NOMO-1 treated with DMSO at 0.1 percent for 48 hours (cell line): ENCODE results near the gene ARMC12.

Source experiments
- DNase-seq: peaks from one replicate; lab custom pipeline; 2025; ENCODE audit not compliant: unreplicated experiment; lab: John Stamatoyannopoulos, UW

Gene ARMC12

GRCh38 chr6:35774116-35774794 is 37.4 kb downstream of the ARMC12 start:
- no peak for DNase-seq

DNA sequence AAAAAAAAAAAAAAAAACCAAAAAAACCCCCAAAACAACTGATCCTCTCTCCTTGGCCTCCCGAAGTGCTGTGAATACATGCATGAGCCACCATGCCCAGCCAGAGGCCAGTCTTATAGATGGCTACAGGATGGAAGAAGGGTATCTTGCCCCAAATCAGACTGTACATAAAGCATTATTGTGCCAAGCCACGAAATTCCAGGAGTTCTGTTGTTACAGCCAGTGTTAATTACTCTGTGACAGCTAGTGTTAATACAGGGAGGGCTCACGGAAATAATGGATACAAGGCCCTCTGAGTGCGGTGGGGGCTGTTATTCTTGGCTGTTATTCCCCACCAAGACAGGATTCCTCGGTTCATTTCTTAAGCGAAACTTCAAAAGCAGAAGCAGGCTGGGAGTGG is 38.2 kb downstream of the ARMC12 start:
- DNase-seq, result no peak

GRCh38 chr6:35776364-35777215 is 39.8 kb downstream of the ARMC12 start, which contains the start of gene CLPSL2:
CLPSL2 (plus strand) TSS chr6:35776598; CDS start chr6:35776619, 21 bp downstream.
- peak; percentile 32 for DNase-seq

- DNase-seq, result no peak
Observed at GRCh38 chr6:35777356-35778102, 40.7 kb downstream of the ARMC12 start.

DNA sequence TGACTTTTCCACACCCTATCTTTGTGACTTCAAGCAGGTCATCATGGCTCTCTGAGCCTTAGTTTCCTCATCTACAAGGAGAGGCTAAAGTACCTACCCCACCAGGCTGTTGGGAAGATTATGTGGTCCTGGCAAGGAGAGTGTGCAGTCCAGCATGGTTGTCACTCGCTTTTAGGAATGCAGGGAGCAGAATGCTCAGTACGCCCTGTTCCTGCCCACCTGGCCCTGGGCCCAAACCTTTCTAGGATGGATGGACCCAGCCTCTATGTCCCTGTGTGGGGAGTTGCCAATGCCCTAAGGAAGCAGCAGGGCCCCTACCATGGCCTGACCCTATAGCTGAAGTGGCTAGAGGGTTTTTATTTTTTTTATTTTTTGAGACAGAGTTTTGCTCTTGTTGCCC is 41.6 kb downstream of the ARMC12 start:
- no peak for DNase-seq

DNA sequence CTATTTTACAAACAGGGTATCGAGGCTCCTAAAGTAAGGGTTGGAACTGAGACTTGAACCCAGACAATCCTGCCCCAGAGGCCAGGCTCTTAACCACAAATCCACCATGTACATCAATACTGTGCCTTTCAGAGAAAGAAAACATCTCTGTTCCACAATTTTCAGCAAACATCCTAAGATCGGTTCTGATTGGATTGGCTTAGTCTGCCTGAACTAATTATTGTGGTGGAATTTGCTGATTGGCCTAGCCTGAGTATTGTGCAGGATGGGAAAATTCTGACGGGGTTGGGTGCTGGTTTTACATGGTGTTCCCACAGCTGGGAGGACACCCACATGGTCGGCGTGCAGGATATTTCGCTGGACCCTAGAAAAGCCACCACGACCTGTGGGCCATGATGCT is 43.9 kb downstream of the ARMC12 start, which contains the start of gene CLPSL1:
Gene CLPSL1 (plus strand): TSS at position 301 of the 400 bp plus-strand sequence. CDS start 92 bp downstream, at position 393.
- no peak for DNase-seq

- no peak for DNase-seq
Observed at GRCh38 chr6:35781290-35781689, 44.5 kb downstream of the ARMC12 start.

DNA sequence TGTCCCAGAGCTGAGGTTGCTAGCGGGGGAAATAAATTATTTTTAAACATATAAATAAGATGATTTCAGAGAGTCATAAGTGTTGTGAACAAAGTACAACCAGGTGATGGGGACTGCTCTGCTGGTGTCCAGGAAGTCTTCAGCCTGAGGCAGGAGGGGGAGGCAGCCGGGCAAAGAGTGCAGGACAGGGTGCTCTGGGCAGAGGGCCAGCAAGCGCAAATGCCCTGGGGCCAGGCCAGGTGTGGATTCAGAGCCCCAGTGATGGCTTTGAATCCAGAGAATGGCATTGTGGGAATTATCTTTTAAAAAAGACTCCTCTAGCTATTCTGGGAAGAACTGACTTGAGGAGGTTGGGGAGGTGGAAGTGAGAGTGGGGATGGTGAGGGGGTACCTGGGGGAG is 45.6 kb downstream of the ARMC12 start:
- no peak for DNase-seq

GRCh38 chr6:35784200-35784599 is 47.4 kb downstream of the ARMC12 start:
- no peak for DNase-seq

DNA sequence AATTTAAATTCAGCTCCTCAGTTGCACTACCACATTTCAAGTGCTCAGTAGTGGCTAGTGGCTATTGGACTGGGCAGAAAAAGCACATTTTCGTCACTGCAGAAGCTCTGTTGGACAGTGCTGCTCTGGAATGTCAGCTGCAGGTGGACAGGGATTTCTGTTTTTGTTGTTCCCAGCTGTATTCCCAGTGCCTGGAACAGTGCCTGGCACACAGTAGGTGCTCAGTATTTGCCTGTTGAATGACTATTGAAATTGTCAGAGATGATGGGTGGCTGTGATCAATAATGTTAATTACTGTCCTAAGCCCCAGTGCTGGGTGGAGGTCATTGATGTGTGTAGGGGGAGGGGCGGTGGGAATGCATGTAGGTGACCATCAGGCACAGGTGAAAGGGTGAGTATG is 49.4 kb downstream of the ARMC12 start:
- no peak for DNase-seq

- no peak for DNase-seq
Observed at GRCh38 chr6:35786810-35787209, 50.0 kb downstream of the ARMC12 start.

DNA sequence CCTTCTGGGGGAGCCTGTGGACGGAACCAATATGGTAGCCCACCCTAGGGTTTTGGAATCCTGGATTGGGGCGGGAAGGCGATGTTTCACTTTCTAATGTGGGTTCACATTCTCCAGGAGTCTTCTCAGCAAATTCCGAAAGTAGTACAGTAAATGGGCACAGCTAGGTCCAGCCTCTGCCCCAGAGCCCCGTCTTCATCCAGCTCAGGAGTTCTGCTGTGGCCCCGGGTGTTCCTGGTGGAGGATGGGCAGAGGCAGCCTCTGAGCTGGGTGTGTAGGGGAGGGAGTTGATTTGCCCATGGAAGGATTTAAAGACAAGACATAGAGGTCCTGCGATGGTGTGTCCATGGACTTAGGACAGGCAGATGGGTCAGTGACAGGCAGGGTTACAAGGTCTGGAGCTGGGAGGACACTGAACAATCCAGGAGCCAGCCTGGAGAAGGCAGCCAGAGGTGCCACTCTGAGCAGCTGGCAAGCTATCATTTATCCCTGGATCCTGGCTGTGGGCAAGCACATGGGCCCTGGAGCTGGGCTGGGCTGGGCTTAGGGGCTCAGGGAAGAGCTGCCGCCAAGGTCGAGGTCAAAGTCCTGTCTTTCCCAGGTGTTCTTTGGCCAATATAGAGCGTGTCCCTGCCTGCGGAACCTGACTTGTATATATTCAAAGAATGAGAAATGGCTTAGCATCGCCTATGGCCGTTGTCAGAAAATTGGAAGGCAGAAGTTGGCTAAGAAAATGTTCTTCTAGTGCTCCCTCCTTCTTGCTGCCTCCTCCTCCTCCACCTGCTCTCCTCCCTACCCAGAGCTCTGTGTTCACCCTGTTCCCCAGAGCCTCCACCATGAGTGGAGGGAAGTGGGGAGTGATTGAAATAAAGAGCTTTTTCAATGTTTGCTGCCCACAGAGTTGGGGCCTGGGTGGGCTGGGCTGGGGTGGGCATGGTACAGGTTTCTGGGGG is 50.7 kb downstream of the ARMC12 start:
- DNase-seq, result no peak

DNA sequence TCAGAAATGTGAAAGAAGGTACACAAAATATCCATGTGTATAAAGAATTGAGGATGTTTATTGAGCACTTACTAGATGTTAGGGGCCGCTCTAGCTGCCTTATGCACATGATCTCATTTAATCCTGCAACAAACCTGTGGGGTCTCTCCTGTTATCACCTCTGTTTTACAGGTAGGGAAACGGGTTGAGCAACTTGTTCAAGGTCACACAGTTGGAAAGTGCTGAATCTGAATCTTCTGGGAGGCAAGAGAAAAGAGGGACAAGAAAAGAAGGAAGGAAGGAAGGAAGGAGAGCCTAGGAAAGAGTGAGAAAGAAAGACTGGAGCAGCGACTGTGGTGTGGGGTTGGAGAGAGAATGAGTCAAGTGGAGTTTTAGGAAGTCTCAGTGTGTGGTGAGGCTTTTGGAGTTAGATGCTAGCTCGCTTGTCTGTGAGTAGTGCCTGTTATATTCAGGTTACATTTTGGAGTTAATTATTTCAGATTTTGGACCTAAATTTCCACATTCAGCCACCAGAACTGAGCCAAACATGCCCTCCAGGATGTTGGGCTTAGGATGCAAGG is 51.7 kb downstream of the ARMC12 start:
- no peak for DNase-seq

DNA sequence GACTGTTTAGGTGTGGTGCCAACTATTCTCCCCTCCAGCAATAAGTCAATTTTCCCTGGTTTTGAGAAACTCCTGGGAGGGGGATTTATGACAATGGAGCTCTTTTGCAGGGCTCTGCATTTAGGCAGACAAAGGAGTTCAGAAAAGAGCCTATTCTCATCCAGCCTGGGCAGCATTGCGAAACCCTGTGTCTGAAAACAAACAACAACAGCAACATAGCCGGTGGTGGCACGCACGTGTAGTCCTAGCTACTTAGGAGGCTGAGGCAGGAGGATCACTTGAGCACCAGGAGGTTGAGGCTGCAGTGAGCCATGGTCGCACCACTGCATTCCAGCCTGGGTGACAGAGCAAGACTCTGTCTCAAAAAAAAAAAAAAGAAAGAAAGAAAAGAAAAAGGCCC is 53.9 kb downstream of the ARMC12 start:
- DNase-seq, result no peak

DNA sequence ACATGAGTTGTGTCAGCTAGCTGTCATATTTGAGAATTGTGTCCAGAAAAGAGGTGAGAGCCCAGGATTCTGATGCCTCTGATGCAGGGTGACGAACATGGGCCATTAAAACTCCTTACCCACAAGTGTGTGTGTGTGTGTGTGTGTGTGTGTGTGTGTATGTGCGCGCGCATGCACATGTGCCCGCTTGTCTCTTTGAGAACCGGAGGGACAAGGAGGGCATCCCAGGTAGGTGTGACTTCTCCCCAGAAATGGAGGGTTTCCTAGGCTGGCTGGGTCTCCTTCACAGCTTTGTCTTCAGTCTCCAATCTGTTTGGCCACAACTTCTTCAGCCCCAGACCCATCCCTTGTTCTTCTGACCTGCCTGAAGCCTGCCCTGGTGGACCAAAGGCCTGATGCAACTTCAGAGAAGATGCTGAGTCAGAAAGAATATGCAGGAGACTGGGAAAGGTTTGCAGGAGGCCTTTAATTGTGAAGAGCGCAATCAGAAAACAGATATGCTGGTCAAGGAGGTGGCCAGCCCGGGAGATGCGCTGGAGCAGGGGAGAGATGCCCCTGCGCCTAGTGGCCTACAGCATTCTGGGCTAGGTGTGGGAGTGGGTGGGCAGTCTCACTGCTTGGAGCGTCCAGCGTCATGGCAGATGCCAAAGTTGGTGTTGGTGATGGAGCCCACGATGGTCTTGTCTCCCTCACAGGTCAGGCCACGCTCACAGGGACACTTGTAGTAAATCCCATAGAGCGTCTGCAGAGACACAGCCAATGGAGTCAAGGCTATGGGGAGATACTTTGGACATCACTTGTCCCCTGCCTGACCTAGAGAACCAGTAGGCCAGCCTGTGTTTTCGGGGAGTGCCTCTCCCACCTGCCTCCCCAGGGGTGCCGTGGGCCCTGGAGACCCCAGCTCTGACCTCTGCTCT is 58.0 kb downstream of the ARMC12 start:
- DNase-seq, result no peak

GRCh38 chr6:35795453-35796071 is 58.7 kb downstream of the ARMC12 start:
- DNase-seq, result no peak

DNA sequence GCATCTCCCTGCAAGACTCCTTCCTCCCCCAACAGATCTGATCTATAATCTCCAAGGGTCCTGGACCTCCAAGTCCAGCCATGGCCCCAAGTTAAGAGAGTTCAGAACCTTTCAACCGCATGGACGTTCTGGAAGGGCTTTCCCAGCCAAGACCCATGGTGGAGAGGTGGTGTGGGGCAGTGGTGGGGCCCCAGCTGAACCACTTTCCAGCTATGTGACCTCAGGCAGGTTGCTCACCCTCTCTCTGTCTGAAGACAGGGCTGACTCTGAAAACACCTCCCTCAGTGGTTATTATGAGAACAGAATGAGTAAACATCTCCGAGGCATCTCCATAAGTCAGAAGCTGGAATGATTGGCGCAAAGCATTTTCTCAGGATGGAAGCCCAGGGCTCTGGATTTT is 59.4 kb downstream of the ARMC12 start:
- DNase-seq, result no peak

- no peak for DNase-seq
Observed at GRCh38 chr6:35797837-35798526, 61.1 kb downstream of the ARMC12 start.
